GM18508 (cell line): Measurements from ENCODE around the gene UBE2V1.
"Not testable (repeated sequence)": the region's sequence is repeated elsewhere in the genome, so short reads cannot be mapped to it uniquely, and the experiment has no call there.

ENCODE experiments used
- ATAC-seq: cut with Tn5 transposase; IDR thresholded peaks from one replicate; pipeline ENCODE4 v1.9.1; 2021; ENCODE audit warnings: moderate number of reproducible peaks; ENCODE audit not compliant: insufficient read depth, unreplicated experiment

The UBE2V1 gene

DNA sequence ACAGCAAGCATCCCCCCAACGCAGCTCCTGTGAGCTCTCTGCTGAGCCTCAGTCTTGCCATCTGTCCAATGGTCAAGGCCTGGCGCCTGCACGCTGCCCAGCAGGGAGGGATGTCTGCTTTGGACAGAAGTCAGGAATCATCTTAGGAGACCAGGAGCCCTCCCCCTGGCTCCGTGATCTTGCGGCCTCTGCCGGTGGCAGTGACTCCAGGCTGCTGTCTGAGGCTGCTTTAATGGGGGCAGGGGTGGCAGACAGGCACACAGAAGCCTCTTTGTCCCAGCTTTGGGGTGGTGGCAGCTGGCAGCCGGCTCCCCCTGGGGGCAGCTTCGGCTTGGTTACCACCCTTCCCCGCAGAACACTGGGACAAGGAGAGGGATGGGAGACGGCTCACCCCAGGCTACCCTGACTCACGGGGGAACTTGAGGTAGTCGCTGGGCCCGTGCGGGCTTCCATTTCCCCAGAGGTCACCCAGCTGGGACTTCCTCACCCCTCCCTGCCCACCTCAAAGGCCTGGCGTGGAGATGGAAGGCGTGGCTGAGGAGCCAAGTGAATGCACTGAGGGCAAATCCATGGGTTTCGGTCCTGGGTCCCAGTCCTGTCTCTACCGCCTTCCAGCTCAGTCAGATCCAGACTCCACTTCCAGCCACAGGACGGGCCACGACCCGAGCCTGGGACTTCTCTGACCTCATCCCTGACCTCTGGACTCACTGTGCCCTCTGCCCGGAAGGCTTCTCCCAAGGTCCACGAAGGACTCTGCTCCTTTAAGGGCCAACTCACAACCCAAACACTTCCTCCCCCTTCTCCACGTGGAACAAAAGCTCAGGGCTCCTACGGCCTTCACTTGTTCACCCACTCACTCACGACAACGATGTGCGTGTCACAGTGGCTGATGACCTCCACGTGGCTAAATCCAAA is 25.8 kb upstream of the UBE2V1 start:
- no peak for ATAC-seq

DNA sequence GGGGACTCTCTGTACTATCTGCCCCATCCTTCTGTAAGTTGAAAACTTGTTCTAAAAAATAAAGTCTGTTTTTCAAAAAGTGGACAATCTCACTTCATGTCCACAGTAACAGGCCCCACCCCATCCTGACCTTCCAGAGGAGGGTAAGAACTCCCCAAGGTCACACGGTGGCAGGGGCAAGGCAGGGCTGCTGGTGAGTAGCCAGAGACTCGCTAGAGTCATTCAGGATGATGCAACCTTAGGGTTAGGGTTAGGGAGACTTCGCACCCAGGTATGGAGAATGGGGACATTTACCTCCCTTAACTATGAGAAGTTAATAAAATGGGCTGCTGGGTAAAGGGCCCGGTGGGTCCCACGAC is 25.1 kb upstream of the UBE2V1 start:
- no peak for ATAC-seq

DNA sequence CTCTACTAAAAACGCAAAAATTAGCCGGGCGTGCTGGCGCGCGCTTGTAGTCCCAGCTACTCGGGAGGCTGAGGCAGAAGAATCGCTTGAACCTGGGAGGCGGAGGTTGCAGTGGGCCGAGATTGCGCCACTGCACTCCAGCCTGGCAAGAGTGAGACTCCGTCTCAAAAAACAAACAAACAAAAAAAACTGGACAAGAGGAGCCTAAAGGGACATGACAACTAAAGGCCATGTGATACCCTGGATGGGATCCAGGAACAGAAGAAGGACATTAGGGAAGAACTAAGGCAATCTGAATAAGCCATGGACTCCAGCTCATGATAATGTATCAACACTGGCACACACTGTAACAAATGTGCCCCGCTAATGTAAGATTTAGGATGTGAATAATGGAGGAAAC is 24.8 kb upstream of the UBE2V1 start:
- not testable (repeated sequence) for ATAC-seq

DNA sequence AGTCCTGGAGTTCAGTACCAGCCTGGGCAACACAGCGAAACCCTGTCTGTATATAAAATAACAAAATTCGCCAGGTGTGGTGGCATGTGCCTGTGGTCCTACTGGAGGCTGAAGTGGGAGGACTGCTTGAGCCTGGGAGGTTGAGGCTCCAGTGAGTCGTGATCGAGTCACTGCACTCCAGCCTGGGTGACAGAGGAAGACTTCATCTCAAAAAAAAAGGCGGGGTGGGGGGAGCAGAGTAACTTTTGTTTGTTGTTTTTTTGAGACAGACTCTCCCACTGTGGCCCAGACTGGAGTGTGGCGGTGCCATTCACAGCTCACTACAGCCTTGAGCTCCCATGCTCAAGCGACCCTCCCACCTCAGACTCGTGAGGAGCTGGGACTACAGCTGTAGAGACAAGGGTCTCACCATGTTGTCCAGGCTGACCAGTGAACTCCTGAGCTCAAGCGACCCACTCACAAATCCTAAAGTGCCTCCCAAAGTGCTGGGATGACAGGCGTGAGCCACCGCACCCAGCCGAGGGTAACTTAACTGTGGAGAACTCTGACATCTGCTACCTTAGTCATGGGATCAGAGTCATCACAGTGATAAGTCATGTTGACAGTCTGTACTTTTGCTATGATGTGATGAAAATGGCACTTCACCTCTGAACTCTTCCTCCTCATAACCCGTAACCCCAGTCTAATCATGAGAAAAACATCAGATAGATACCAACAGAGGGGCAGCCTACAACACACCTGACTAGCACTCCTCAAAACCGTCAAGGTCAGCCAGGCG is 24.1 kb upstream of the UBE2V1 start:
- ATAC-seq, result no peak

DNA sequence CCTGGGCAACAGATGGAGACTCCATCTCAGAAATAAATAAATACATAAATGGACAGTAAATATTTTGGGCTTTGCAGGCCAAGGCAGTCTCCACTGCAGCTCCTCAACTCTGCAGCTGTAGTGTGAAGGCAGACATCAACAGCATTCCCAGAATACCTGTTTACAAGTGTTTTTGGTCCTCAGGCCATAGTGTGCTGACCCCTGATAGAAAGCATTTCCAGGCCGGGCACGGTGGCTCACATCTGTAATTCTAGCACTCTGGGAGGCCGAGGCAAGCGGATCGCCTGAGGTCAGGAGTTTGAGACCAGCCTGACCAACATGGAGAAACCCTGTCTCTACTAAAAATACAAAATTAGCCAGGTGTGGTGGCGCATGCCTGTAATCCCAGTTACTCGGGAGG is 22.2 kb upstream of the UBE2V1 start:
- ATAC-seq, result not testable (repeated sequence)

DNA sequence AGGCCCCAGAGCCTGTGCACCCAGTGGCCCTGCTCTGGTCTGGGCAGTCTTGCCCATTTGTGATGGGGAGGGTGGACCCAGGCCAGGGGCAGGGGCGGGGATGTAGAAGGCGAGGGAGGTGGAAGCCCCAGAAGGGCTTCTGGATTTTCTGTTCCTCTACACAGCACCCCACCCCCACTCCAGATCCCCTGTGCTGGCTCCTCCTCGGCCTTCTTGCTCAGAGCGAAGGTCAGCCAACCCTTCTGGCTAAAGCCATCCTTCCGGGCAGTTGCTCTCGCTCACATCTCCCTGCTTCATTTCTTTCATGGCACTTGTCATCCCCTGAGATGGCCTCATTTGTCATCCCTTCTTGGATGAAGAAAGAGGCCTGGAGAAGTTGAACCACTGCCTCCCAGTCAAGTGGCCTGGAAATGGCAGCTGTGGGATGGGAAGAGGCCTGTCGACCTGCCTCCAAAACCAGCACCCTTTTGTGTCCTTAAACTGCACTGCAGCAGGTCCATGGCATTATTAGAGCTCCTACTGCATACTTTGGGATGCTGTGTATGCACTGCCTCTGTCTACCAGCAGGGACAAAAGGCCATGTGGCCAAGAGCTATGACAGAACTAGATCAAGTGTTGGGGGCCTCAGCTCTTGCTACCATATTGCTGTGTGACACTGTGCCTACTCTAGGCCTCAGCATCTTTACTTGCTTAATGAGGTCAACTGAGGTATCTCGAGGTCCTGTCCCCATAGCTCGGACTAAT is 20.7 kb upstream of the UBE2V1 start:
- no peak for ATAC-seq

DNA sequence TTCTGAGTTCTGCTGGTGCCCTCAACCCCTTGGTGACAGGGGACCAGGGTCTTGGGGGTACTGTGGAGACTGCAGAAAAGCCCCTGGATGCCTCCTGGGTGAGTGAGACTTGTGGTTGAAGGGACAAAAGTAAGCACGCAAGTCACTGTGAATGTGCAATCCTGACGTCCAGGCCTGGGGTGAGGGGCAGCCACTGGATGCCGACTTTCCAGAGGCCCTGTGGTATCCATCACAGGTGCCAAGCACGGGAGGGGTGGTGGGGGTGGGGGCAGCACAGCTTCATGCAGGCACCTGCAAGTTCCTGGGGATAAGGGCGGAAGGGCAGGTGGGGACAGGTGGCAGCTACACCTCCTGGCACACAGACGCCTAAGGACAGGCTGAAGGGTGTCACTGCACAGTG is 20.1 kb upstream of the UBE2V1 start:
- ATAC-seq, result no peak

DNA sequence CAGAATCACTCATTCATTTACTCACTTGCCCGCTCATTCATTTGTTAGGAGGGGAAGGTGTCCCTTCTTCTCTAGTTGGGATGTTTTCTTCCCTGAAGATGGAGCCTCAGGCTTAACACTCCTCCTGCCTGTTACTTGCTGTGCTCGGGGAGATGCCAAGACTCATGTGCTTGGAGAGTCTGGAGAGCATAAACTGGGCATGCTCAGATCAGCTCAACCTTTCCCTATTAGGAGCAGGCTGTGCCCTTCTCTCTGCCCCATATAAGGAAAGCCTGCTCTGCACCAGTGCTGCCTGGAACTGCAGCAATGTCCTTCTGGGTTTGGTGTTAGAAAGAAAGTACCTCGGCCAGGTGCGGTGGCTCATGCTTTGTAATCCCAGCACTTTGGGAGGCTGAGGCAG is 18.0 kb upstream of the UBE2V1 start:
- no peak for ATAC-seq

DNA sequence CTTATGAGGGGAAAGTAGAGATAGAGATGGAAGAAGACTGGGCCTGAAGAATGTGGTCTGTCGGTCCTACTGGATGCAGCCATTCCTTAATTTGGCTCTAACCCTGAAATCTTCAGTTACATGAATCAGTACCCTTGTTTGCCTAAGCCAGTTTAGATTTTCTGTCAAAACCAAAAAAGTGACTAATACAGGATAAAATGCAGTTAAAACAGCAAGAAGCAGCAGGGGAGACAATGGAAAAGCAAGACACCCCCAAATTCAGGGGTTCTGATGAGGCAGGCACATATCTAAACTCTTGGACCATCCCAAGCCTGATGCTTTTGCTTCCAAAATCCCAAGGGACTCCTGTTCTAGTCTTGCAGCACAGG is 17.4 kb upstream of the UBE2V1 start:
- ATAC-seq, result no peak

DNA sequence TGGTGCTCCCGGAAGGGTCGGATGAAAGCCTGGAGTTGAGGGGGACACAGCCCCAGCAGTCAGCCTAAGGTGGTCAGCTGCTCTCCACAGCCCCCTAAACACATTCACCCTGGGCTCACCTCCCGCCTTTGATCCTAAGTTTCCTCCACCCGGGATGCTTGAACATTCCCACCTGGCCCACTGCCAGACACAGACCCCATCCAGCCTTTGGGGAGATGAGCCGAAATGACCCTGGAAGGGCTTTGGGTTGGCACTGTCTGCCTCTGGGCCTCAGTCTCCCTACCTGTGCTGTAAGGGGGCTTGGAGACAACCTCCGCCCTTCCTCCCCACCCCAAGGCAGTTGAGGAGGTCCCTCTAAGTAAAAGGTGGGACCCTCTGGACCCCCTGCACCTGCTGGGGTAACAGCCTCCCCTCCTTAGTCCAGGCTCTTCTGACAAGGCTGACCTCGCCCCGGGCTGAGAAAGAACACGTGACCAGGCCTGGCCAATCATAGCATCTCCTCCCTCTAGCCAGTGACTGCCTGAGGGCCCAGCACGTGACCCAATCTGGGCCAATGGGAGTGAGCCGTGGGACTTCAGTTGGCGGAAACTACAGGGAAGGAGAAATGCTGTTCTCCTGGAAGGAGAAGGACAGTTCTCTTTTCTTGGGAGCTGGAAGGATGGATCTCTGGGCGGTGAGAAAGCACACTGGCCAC is 16.9 kb upstream of the UBE2V1 start:
- no peak for ATAC-seq

DNA sequence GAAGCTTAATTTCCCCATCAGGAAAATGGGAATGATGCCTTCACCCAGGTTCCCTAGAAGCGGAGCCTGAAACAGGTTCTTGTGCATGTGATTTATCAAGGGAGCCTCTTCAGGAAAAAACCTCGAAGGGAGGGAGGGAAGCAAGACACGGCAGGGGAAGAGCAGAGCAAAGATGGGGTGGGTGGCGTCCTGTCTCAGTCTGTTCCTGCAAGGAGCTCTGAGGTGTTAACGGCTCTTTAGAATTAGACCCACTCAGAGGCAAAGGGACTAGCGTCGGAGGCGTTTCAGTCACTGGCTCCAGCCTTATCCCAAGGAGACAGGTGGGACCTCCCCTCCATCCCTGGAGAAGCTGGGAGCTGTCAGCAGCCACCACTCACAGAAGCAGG is 15.6 kb upstream of the UBE2V1 start:
- ATAC-seq, result no peak

DNA sequence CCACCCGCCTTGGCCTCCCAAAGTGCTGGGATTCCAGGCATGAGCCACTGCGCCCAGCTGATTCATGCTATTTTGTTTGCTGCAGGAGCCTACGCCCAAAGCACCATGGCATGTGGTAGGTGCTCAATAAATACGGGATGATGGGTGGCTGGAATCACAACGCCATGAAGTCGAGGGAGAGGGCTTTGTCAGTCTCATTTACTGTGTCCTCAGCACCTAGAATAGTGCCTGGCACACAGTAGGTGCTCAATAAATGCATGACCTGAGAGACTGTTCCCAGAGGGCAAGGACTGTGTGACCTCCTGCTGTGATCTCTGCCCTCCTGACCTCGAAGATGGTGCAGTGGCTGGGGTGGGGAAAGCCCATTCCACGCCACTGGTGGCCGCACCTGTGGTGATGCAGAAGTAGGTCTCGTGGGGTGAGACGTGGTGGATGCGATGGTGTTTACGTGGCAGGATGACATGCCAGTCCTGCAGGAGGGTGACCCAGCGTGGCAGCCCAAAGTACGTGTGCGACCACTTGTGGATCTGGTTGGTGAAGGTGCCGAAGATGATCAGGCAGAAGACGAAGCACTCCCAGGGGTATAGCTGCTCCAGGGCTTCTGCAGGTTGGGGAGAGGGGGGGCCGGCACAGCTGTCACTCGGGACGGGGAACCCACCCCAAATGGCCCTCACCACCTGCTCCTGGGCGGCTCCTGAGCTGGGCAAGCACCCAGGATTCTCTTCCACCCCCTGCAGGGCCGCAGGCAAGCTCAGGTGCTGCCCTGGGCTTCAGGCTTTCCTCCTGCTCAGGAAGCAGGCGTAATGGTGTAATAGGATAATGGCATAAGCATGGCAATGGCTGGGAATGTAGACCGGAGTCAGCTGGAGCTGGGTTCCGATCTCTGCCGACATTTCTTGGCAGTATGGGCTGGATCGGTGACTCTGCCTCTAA is 14.9 kb upstream of the UBE2V1 start:
- ATAC-seq, result no peak

DNA sequence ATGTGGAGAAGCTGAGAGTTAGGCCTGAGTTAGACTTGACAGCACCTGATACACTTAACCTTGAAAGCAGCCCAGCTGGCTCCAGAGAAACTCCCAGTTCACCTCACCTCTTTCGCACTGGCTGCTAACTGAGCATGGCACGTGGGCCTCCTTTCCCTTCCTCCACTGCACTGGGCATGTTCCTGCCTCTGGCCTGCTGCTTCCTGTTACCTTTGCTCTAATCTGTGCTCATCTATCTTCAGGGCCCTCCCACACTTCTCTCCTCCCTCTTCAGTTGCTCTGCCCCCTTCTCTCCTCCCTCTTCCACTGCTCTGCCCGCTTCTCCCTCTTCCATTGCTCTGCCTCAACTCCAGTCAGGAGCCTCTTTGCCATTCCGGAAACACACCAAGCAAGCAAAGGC is 13.7 kb upstream of the UBE2V1 start:
- no peak for ATAC-seq

DNA sequence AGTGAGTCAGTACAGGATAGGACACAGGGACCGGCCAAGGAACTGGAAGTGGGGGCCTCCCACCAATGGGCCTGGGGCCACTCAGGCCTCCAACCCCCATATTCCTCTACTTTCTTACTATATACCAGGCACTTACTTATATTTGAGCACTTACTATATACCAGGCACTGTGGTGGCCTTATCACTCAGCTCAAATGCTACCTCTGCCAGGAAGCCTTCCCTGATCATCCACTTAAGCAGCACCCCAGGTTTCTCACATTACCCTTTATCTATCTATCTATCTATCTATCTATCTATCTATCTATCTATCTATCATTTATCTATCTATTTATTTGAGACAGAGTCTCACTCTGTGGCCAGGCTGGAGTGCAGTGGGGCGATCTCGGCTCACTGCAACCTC is 12.3 kb upstream of the UBE2V1 start:
- ATAC-seq, result no peak

DNA sequence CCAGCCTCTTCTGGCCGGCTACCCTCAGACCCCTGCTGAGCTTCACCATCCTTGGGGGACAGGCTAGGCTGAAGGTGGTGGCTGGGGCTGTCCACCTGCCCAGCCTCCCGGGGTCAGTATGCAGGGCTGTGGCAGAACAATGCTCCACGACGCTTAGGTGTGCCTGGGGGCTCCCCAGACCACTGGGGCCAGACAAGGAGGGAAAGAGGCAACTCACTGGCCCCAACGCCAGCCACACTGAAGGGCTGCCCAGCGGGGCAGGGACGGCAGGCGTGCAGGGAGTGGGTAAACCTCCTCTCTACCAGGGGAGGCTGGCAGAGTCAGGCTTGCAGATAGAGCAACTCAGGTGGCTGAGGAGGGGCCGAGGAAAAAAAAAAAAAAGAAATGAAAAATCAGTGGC is 11.5 kb upstream of the UBE2V1 start:
- ATAC-seq, result no peak

DNA sequence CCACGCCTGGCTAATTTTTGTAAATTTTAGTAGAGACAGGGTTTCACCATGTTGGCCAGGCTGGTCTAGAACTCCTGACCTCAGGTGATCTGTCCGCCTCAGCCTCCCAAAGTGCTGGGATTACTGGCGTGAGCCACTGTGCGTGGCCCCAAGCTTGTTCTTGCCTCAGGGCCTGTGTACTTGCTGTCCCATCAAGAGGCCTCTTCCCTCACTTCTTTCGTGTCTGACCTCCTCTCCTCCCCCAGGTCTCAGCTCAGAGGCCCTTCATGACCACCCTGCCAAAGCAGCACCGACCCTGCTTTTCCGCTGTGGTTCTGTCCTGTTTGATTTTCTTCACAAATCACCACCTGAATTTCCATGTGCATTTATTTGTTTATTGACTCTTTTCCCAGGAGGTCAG is 10.5 kb upstream of the UBE2V1 start:
- ATAC-seq, result no peak

DNA sequence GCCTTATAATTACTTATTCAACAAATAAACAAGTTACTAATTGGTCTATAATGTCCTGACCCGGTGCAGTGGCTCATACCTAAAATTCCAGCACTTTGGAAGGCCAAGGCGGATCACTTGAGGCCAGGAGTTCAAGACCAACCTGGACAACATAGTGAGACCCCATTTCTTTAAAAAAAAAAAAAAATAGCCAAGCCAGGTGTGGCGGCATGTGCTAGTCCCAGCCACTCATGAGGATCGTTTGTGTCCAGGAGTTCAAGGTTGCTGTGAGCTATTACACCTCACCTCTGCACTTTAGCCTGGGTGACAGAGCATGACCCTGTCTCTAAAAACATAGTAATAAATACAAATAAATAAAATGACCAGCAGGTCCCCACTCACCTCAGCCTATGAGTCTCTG is 9.8 kb upstream of the UBE2V1 start:
- ATAC-seq, result no peak

DNA sequence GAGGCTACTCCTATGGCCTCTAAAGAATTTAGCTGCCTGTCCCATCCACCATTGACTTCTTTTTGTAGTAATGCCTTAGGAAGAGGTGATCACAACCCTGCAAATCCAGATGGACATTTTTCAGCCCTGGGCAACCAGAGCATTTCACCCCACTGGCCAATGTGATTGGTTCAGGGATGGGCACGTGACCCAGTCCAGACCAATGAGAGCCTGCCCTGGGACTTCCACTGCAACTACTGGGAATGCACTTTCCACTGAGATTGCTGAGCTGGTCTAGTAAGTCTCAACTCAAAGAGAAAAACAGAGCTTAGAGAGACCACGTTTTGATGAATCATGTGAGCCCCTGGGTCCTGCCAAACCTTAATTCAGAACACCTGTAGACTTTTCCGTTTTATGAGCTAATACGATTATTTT is 8.9 kb upstream of the UBE2V1 start:
- no peak for ATAC-seq

DNA sequence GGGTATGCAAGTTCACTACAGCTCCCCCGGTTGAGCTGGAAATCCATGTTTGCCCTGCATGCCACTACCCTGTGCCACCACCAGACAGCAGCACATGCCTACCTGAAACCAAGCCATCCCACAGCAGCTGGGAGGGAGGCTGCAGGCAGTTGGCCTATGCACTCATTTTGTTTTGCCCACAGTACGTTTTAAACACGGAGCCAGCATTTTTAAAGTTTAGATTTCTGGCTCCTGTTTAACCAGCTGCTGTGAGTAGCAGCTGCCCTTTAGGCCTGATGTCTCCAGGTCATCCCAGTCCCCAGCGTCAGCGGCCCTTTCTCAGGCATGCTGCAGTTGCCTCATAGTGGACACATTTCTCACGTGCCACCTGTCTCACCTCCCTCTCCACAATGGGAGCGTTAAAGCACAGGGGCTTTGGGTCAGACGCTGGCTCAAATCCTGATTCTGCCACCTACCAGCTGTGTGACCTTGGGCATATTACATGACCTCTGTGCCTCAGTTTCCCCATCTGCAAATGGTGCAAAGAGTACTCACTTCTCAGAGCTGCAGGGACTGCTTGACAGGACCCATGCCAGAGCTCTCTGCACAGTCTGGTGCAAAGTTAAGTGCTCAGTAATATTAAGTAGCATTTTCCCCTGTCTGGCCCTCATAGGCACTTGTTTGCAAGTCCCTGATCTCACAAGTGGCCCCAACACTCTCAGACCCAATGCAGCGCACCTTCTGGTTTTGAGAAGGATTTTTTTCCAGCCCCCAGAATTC is 8.2 kb upstream of the UBE2V1 start:
- no peak for ATAC-seq
